Measurements from ENCODE around the gene HACE1.
A peak's percentile ranks its signal among the peaks of the same experiment; 100 is the strongest.

HACE1 gene

GRCh38 chr6:104730450-104730849 lies 129.3 kb downstream of the HACE1 start:
- no peak for DNase-seq

- no peak for DNase-seq
Observed at GRCh38 chr6:104729433-104729832, 130.3 kb downstream of the HACE1 start.

GRCh38 chr6:104728448-104728847 lies 131.3 kb downstream of the HACE1 start:
- no peak for DNase-seq

GRCh38 chr6:104718672-104719071 lies 141.0 kb downstream of the HACE1 start:
- no peak for DNase-seq

- no peak for DNase-seq
Observed at GRCh38 chr6:104716858-104717257, 142.9 kb downstream of the HACE1 start.

GRCh38 chr6:104714796-104715195 lies 144.9 kb downstream of the HACE1 start:
- DNase-seq: no peak

GRCh38 chr6:104713982-104714381 lies 145.7 kb downstream of the HACE1 start:
- DNase-seq: no peak

- DNase-seq: no peak
Observed at GRCh38 chr6:104711371-104711770, 148.3 kb downstream of the HACE1 start.

- DNase-seq: no peak
Observed at GRCh38 chr6:104710543-104711335, 149.0 kb downstream of the HACE1 start.

- no peak for DNase-seq
Observed at GRCh38 chr6:104705916-104706442, 153.7 kb downstream of the HACE1 start.

- peak in 1 of 2 donors; percentile 33 for DNase-seq
Observed at GRCh38 chr6:104705095-104705707, 154.5 kb downstream of the HACE1 start.

- no peak for DNase-seq
Observed at GRCh38 chr6:104704191-104704590, 155.5 kb downstream of the HACE1 start.

- no peak for DNase-seq
Observed at GRCh38 chr6:104702126-104702841, 157.4 kb downstream of the HACE1 start.

GRCh38 chr6:104700371-104701185 lies 159.1 kb downstream of the HACE1 start:
- no peak for DNase-seq

- no peak for DNase-seq
Observed at GRCh38 chr6:104699593-104700329, 160.0 kb downstream of the HACE1 start.

- DNase-seq: no peak
Observed at GRCh38 chr6:104698979-104699378, 160.7 kb downstream of the HACE1 start.

- DNase-seq: no peak
Observed at GRCh38 chr6:104692008-104692407, 167.7 kb downstream of the HACE1 start.

GRCh38 chr6:104689551-104690205 lies 170.0 kb downstream of the HACE1 start:
- no peak for DNase-seq

GRCh38 chr6:104688283-104688969 lies 171.3 kb downstream of the HACE1 start:
- no peak for DNase-seq

- DNase-seq: no peak
Observed at GRCh38 chr6:104686550-104687175, 173.1 kb downstream of the HACE1 start.

All from stimulated activated CD4-positive, alpha-beta T cell treated with anti-CD3 and anti-CD28 coated beads, Interleukin-2, amount 100 ng/mL, for 24 hours (primary cell).